Measurements from ENCODE around the gene PRKCE. TPM values are rescaled to one million over a fixed set of nuclear protein-coding genes. Genes with fewer than 3 reads are reported as not detected.

PRKCE gene
- total and polyA plus RNA-seq, 2 of the 8 experiments (the other 6 are each of a cell fraction or from before 2014, with no cell fraction given), result 0.54 to 2.1 TPM

- H4K5ac ChIP-seq (ENCODE audit: insufficient read length, low read depth, low read length), result no peak overlapping the region
- no peaks in the 10 kb centered on the region for H3K27me3 ChIP-seq (replicated peaks in 1 of 4; ENCODE audit: control insufficient read depth in 3 of 4, extremely low read depth in 1 of 4, insufficient read depth in 3 of 4, low read length in 3 of 4)
- H3K36me3 ChIP-seq (ENCODE audit: control insufficient read depth in 2 of 4, insufficient read depth in 4 of 4, low read length in 3 of 4), result no peaks in the 10 kb centered on the region
- no peak overlapping the region for H2BK120ac ChIP-seq (replicated peaks; ENCODE audit: low read depth, low read length)
- H2BK15ac ChIP-seq (ENCODE audit: low read length), result no peak overlapping the region
- FAIRE-seq (no peak), DNase-seq (ENCODE audit: low read depth in 1 of 2, low spot score in 2 of 2) (no peak)
- no peak overlapping the region for H2AK5ac ChIP-seq (ENCODE audit: low read depth, low read length)
- POLR2A ChIA-PET (ENCODE audit: partially characterized antibody), result interaction anchor here (1.1 kb wide), 1 partner anchor 684 kb away, joined by 3 read pairs; no protein-coding TSS in a partner anchor
- no peaks in the 10 kb centered on the region for H4K20me1 ChIP-seq (replicated peaks in 1 of 2; ENCODE audit: control insufficient read depth in 1 of 2, insufficient read depth in 2 of 2, low read length in 2 of 2)
- TF ChIP-seq SUZ12 (IDR thresholded peaks at IDR 0.05; ENCODE audit: low read length) (no peak), SP1 (IDR thresholded peaks at IDR 0.05; ENCODE audit: low read depth, low read length) (no peak), CREB1 (IDR thresholded peaks at IDR 0.05) (no peak), GTF2F1 (IDR thresholded peaks at IDR 0.05; ENCODE audit: borderline replicate concordance, low read depth, low read length) (no peak), SP4 (IDR thresholded peaks at IDR 0.05; ENCODE audit: low read length) (no peak), BACH1 (IDR thresholded peaks at IDR 0.05; ENCODE audit: low read length) (no peak), CBX8 (IDR thresholded peaks at IDR 0.05; ENCODE audit: borderline replicate concordance, low read depth, low read length) (no peak), CHD1 (IDR thresholded peaks at IDR 0.05; ENCODE audit: low read depth, low read length) (no peak), CHD2 (IDR thresholded peaks at IDR 0.05; ENCODE audit: low read length) (no peak), RNF2 (IDR thresholded peaks at IDR 0.05; ENCODE audit: borderline replicate concordance, low read depth, low read length, missing control alignments, poor library complexity, severe bottlenecking) (no peak)
- H3K18ac ChIP-seq (ENCODE audit: extremely low read depth, low read length), result no peak overlapping the region
- no peak overlapping the region for H3K56ac ChIP-seq (replicated peaks; ENCODE audit: insufficient read length, low read depth, low read length)
- no peak overlapping the region for H2BK12ac ChIP-seq (ENCODE audit: low read depth, low read length)
- no peak overlapping the region for H2BK5ac ChIP-seq (ENCODE audit: low read depth, low read length)
- H2AFZ ChIP-seq (ENCODE audit: low read length), result no peak overlapping the region
- no peak overlapping the region for H3K9ac ChIP-seq (replicated peaks in 1 of 4; ENCODE audit: extremely low read depth in 1 of 4, low read depth in 3 of 4, low read length in 3 of 4)
- H4K91ac ChIP-seq (replicated peaks; ENCODE audit: insufficient read length, low read length), result no peak overlapping the region
- H3K4ac ChIP-seq (replicated peaks; ENCODE audit: insufficient read length, low read depth, low read length), result no peak overlapping the region
- no peaks in the 10 kb centered on the region for H3K79me2 ChIP-seq (ENCODE audit: control insufficient read depth in 1 of 2, insufficient read depth in 2 of 2, low read length in 2 of 2)
- no peaks in the 10 kb centered on the region for H3K9me3 ChIP-seq (ENCODE audit: insufficient read depth in 2 of 2, low read depth in 1 of 2, low read length in 1 of 2)
- peaks cover 0 to 1% (median 0%) of the 10 kb centered on the region in 4 experiments; a peak in 1 of 7 replicates for H3K4me1 ChIP-seq (replicated peaks in 1 of 4; ENCODE audit: control insufficient read depth in 3 of 4, insufficient read depth in 4 of 4, low read length in 3 of 4)
- H2BK20ac ChIP-seq (ENCODE audit: low read length), result no peak overlapping the region
- H4K8ac ChIP-seq (ENCODE audit: extremely low read depth, insufficient read depth, low read length), result no peak overlapping the region
- no peaks in the 10 kb centered on the region for H3K79me1 ChIP-seq (ENCODE audit: low read depth, low read length)
- H3K4me2 ChIP-seq (ENCODE audit: insufficient read depth in 1 of 2, low read depth in 2 of 2, low read length in 2 of 2), result no peak overlapping the region
- H3K14ac ChIP-seq (ENCODE audit: insufficient read length), result no peak overlapping the region
- no peak overlapping the region for H3K23ac ChIP-seq (ENCODE audit: insufficient read length)
- CTCF ChIA-PET (ENCODE audit: partially characterized antibody), result interaction anchor here (0.9 to 12.5 kb wide), 5 partner anchors 9 to 64 kb away, joined by 3 to 136 read pairs (median 3); no protein-coding TSS in a partner anchor
- H3K23me2 ChIP-seq (ENCODE audit: low read depth, low read length), result no peaks in the 10 kb centered on the region
- no peak overlapping the region for H3K27ac ChIP-seq (ENCODE audit: low read depth, low read length)
- 79% methylated on average over 7 of the region's 7 CpGs; no CpG with 5 or more reads in 1 of the 2 experiments for WGBS, 2 experiments (ENCODE audit: extremely low coverage in 1 of 2, insufficient coverage in 1 of 2, insufficient read length in 1 of 2, insufficient replicate concordance in 2 of 2, low coverage in 1 of 2, low lambda C conversion rate in 2 of 2, missing lambda C conversion rate in 1 of 2)
- no peak overlapping the region for H3K4me3 ChIP-seq (ENCODE audit: extremely low read depth in 1 of 4, insufficient read depth in 2 of 4, low read depth in 3 of 4, low read length in 4 of 4)
These were observed 142.0 kb downstream of the PRKCE start for GRCh38 chr2:45793305-45793962.
